Kidney (tissue), 14 donors: ENCODE results near the gene SMIM15. TPM values are rescaled to one million over a fixed set of nuclear protein-coding genes. Genes with fewer than 3 reads are reported as not detected.

Source experiments
- DNase-seq, 5 donors: peaks; one replicate each; pipeline ENCODE4 v3.0.0-alpha.2; 2013 to 2020
- FAIRE-seq: peaks from 2 replicates; lab custom pipeline; 2012; peaks lifted over from hg19 to GRCh38; lab: Jason Lieb, UNC
- H3K27ac ChIP-seq, 2 donors: one replicate each; pipeline ENCODE4 v1.7.0; 2013; ENCODE audit warnings: low read depth in 2 of 2, low read length in 2 of 2, inconsistent platforms in 1 of 2
- H3K27me3 ChIP-seq: one replicate; pipeline ENCODE4 v1.7.1; 2013; ENCODE audit warnings: low read length, inconsistent platforms; ENCODE audit not compliant: control insufficient read depth, insufficient read depth
- H3K36me3 ChIP-seq, 3 donors: one replicate each; pipeline versions ENCODE4 v1.7.0 to v1.7.1; 2013; ENCODE audit warnings: low read length in 3 of 3, control low read depth in 1 of 3, inconsistent platforms in 1 of 3; ENCODE audit not compliant: insufficient read depth in 3 of 3, control insufficient read depth in 2 of 3
- H3K4me1 ChIP-seq, 3 donors: one replicate each; pipeline versions ENCODE4 v1.7.0 to v1.7.1; 2013; ENCODE audit warnings: low read length in 3 of 3, inconsistent platforms in 1 of 3, low read depth in 1 of 3; ENCODE audit not compliant: control insufficient read depth in 2 of 3, insufficient read depth in 2 of 3
- H3K4me3 ChIP-seq, 3 donors: one replicate each; pipeline versions ENCODE4 v1.7.0 to v1.8.1; 2013; ENCODE audit warnings: low read length in 3 of 3, control low read depth in 1 of 3, inconsistent platforms in 1 of 3
- H3K9ac ChIP-seq, 3 donors: one replicate each; pipeline versions ENCODE4 v1.7.0 to v1.7.1; 2013; ENCODE audit warnings: low read length in 3 of 3, control low read depth in 1 of 3, inconsistent platforms in 1 of 3
- H3K9me3 ChIP-seq, 3 donors: one replicate each; pipeline versions ENCODE4 v1.7.0 to v1.7.1; 2013; ENCODE audit warnings: low read length in 3 of 3, control low read depth in 1 of 3, inconsistent platforms in 1 of 3; ENCODE audit not compliant: control insufficient read depth in 2 of 3, insufficient read depth in 1 of 3
- intact Hi-C: fragments of 100-400 bp; cut with DNase I; formaldehyde crosslinking; loops from one replicate; pipeline ENCODE4 v1.11.1; 2022
- polyA plus RNA-seq: library from polyadenylated mRNA; stranded (reverse); fragments of 350-450 nt; fragmentation: Illumina TruSeq; extraction: RNeasy Lipid Tissue Mini Kit (QIAGEN cat#74804); gene quantifications from one replicate; pipeline ENCODE4 v1.2.3, GENCODE V29; 2014; ENCODE audit warnings: low read depth, low replicate concordance; ENCODE audit not compliant: insufficient read depth
- total RNA-seq: library from RNA; stranded (reverse); fragmentation: NEBNext Ultra II Directional; extraction: Animal tissue kit (Norgen Biotek cat#: 25700); gene quantifications from one replicate; pipeline ENCODE4 v1.2.1, GENCODE V29; 2021
- TF ChIP-seq, protein P1 (sequence below): IDR thresholded peaks from 3 replicates; pipeline ENCODE4 v1.5.1; 2012; ENCODE audit warnings: mild to moderate bottlenecking, moderate library complexity, borderline replicate concordance; ENCODE audit not compliant: insufficient read depth; ENCODE audit errors: extremely low read depth
- donor health status: control.
- donor health status: control.
- donor health status: control.
- donor health status: control.
- donor health status: control.
- donor health status: DM: yes; HTN: yes; CAD: no.
- donor health status: Normal renal cell carcinoma (clear cell type).

SMIM15 gene
- total and polyA plus RNA-seq, 2 donors from 2014 or later = 32.0 to 68.1 TPM

GRCh38 chr5:61163905-61164304, 1.6 kb upstream of the SMIM15 start:
- no peaks in the 10 kb centered on the region for H3K9me3 ChIP-seq

DNA sequence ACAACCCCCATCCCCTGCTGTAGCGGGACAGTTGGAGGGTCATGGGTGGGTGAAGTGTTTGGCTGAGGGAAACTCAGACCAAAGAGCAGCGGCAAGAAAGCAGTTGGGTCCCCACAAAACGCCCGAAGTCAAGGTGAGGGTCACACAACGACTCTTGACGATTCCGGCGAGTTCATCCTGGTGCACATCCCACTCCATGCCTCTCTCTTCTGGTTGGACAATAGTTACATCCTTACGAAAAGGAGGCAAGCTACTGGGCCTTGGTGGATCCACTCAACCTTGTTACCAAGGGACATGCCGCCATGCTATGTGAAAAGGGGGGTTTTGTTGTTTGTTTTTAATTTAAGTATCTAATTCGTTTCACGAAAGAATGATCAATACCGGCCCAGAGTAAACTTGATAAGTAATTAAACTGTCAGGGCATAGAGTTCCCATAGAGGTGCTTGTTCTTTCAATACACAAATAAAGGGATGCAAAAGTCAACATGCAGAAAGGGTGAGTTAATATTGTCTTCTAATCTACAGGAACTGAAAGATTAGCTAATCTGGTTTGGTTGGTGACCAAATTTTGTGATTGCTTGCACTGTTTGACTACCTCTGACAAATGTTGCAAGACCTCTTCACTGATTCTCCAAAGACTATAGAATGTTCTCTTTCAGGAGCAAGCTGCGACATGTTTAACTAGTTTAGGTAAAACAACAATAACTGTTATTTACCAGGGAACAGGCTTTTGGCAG, 732 bp upstream of the SMIM15 start:
- Histone ChIP-seq H3K9me3 (no peaks in the 10 kb centered on the region), H3K36me3 (peaks cover 0 to 5% (median 4%) of the 10 kb centered on the region in 3 donors), H3K4me3 (peak overlapping the region; percentile 71 to 99 (median 98)), H3K27me3 (no peaks in the 10 kb centered on the region), H3K9ac (peak overlapping the region; percentile 81 to 99 (median 95)), H3K27ac (peak overlapping the region; percentile 81 to 93), H3K4me1 (peaks cover 0 to 6% (median 0%) of the 10 kb centered on the region in 3 donors)
- DNase-seq (peak in 2 of 5 donors; percentile 64 to 71), FAIRE-seq (no peak)
- TF ChIP-seq, protein P1, sequence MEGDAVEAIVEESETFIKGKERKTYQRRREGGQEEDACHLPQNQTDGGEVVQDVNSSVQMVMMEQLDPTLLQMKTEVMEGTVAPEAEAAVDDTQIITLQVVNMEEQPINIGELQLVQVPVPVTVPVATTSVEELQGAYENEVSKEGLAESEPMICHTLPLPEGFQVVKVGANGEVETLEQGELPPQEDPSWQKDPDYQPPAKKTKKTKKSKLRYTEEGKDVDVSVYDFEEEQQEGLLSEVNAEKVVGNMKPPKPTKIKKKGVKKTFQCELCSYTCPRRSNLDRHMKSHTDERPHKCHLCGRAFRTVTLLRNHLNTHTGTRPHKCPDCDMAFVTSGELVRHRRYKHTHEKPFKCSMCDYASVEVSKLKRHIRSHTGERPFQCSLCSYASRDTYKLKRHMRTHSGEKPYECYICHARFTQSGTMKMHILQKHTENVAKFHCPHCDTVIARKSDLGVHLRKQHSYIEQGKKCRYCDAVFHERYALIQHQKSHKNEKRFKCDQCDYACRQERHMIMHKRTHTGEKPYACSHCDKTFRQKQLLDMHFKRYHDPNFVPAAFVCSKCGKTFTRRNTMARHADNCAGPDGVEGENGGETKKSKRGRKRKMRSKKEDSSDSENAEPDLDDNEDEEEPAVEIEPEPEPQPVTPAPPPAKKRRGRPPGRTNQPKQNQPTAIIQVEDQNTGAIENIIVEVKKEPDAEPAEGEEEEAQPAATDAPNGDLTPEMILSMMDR = no peak
- intact Hi-C loops = loop anchor here (10.0 kb wide), 1 partner anchor 492 kb away; no protein-coding TSS in a partner anchor

More at GRCh38 chr5:61163905-61164304, 1.6 kb upstream of the SMIM15 start:
- Histone ChIP-seq H3K27me3 (no peaks in the 10 kb centered on the region), H3K4me3 (peak overlapping the region in 2 of 3 donors; percentile 33 to 99), H3K36me3 (peaks cover 0 to 4% (median 2%) of the 10 kb centered on the region in 3 donors), H3K9ac (no peak overlapping the region), H3K4me1 (peaks cover 0 to 6% (median 0%) of the 10 kb centered on the region in 3 donors), H3K27ac (no peak overlapping the region)
- no peak for DNase-seq
- FAIRE-seq = no peak
- intact Hi-C loops = loop anchor here (10.0 kb wide), 1 partner anchor 491 kb away; no protein-coding TSS in a partner anchor
- TF ChIP-seq, protein P1 = no peak

GRCh38 chr5:61160497-61160896, 1.8 kb downstream of the SMIM15 start:
- Histone ChIP-seq H3K4me3 (no peak overlapping the region), H3K4me1 (peaks cover 0 to 6% (median 0%) of the 10 kb centered on the region in 3 donors), H3K9ac (no peak overlapping the region), H3K27me3 (no peaks in the 10 kb centered on the region), H3K9me3 (no peaks in the 10 kb centered on the region), H3K27ac (no peak overlapping the region), H3K36me3 (peaks cover 0 to 5% (median 4%) of the 10 kb centered on the region in 3 donors)
- TF ChIP-seq, protein P1 = no peak
- intact Hi-C loops = loop anchor here (10.0 kb wide), 1 partner anchor 494 kb away; no protein-coding TSS in a partner anchor
- no peak for DNase-seq
- no peak for FAIRE-seq
